B cell (primary cell): Measurements from ENCODE around the gene TIMM50.
A peak's percentile ranks its signal among the peaks of the same experiment; 100 is the strongest.

Experiments used
- EZH2 ChIP-seq: IDR thresholded peaks from 2 replicates; pipeline ENCODE4 v1.6.1; 2012; ENCODE audit warnings: borderline replicate concordance, low read depth, mild to moderate bottlenecking, moderate library complexity, low read length; ENCODE audit not compliant: insufficient read depth, poor library complexity, severe bottlenecking
- TF ChIP-seq, protein P1 (sequence below): fragments of 200-600 bp; IDR thresholded peaks from one replicate; pipeline ENCODE4 v1.8.0; 2022; ENCODE audit warnings: antibody characterized with exemption, mild to moderate bottlenecking

DNA sequence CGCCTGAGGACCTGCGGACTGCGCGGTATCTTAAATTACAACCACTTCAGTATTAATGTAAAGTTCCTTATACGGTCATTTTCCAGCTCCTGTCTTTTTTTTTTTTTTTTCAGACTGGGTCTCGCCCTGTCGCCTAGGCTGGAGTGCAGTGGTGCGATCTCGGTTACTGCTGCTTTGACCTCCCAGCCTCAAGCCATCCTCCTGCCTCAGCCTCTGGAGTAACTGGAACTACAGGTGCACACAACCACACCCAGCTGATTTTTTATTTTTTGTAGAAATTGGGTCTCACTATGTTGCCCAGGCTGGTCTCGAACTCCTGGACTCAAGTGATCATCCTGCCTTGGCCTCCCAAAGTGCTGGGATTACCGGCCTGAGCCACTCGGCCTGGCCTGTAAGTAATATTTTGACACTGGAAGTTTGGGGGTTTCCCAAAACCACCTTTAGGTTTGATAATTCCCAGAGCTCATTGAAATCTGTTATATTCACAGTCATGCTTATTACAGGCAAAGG lies 52.4 kb downstream of the TIMM50 start:
- TF ChIP-seq, protein P1, sequence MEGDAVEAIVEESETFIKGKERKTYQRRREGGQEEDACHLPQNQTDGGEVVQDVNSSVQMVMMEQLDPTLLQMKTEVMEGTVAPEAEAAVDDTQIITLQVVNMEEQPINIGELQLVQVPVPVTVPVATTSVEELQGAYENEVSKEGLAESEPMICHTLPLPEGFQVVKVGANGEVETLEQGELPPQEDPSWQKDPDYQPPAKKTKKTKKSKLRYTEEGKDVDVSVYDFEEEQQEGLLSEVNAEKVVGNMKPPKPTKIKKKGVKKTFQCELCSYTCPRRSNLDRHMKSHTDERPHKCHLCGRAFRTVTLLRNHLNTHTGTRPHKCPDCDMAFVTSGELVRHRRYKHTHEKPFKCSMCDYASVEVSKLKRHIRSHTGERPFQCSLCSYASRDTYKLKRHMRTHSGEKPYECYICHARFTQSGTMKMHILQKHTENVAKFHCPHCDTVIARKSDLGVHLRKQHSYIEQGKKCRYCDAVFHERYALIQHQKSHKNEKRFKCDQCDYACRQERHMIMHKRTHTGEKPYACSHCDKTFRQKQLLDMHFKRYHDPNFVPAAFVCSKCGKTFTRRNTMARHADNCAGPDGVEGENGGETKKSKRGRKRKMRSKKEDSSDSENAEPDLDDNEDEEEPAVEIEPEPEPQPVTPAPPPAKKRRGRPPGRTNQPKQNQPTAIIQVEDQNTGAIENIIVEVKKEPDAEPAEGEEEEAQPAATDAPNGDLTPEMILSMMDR: peak; percentile 53
- TF ChIP-seq EZH2: no peak
